HepG2 (cell line): ENCODE measurements around the gene EMID1. TPM values are rescaled to one million over a fixed set of nuclear protein-coding genes. Genes with fewer than 3 reads are reported as not detected.

Experiments
- AGO1 ChIP-seq: fragments of 200-400 bp; formaldehyde crosslinking; IDR thresholded peaks from 2 replicates; pipeline ENCODE4 v1.6.1; 2017; ENCODE audit warnings: mild to moderate bottlenecking, low read depth, low read length, moderate library complexity; ENCODE audit not compliant: poor library complexity, severe bottlenecking
- CREM ChIP-seq, 2 experiments: sonication (generic) in 1 of 2; formaldehyde crosslinking in 1 of 2; IDR thresholded peaks; 2 replicates each; pipeline versions ENCODE4 v1.4.0 to v1.6.1; 2016 to 2020; ENCODE audit warnings: antibody characterized with exemption in 1 of 2, mild to moderate bottlenecking in 1 of 2, missing genetic modification reagents in 1 of 2
- EP300 ChIP-seq, 3 experiments: sonication (generic) in 1 of 3; formaldehyde crosslinking in 1 of 3; IDR thresholded peaks; 2 replicates each; pipeline versions ENCODE4 v1.5.1 to v1.6.1; 2011 to 2020; ENCODE audit warnings: low read depth in 2 of 3, low read length in 2 of 3, borderline replicate concordance in 1 of 3, improper control_type of control experiment in 1 of 3, mild to moderate bottlenecking in 1 of 3, missing genetic modification reagents in 1 of 3, moderate library complexity in 1 of 3
- GZF1 ChIP-seq: sonication (generic); formaldehyde crosslinking; IDR thresholded peaks from 2 replicates; pipeline ENCODE4 v1.5.1; 2020; ENCODE audit warnings: mild to moderate bottlenecking, missing genetic modification reagents
- HOXA5 ChIP-seq: sonication (generic); formaldehyde crosslinking; IDR thresholded peaks from 2 replicates; pipeline ENCODE4 v1.4.0; 2020; ENCODE audit warnings: missing genetic modification reagents
- JUND ChIP-seq: sonication (generic); formaldehyde crosslinking; IDR thresholded peaks from 2 replicates; pipeline ENCODE4 v1.8.0; 2022; ENCODE audit warnings: mild to moderate bottlenecking, missing genetic modification reagents
- KLF16 ChIP-seq, 2 experiments: sonication (generic) in 1 of 2; formaldehyde crosslinking in 1 of 2; IDR thresholded peaks; 2 replicates each; pipeline versions ENCODE4 v1.6.1 to v1.8.0; 2016 to 2023; ENCODE audit warnings: missing genetic modification reagents in 2 of 2, missing compliant biosample characterization in 1 of 2
- MEIS2 ChIP-seq: sonication (generic); formaldehyde crosslinking; IDR thresholded peaks from 2 replicates; pipeline ENCODE4 v1.9.0; 2021; ENCODE audit warnings: mild to moderate bottlenecking, missing genetic modification reagents
- MYNN ChIP-seq: sonication (generic); formaldehyde crosslinking; IDR thresholded peaks from 2 replicates; pipeline ENCODE4 v1.4.0; 2020; ENCODE audit warnings: mild to moderate bottlenecking, low read depth, missing genetic modification reagents
- NFYC ChIP-seq: IDR thresholded peaks from 2 replicates; pipeline ENCODE4 v1.6.1; 2016; ENCODE audit warnings: missing genetic modification reagents, missing compliant biosample characterization
- ZFAT ChIP-seq: sonication (generic); formaldehyde crosslinking; conservative IDR thresholded peaks from 2 replicates; pipeline ENCODE4 v1.8.1; 2023; ENCODE audit warnings: missing genetic modification reagents, inconsistent platforms
- ZNF549 ChIP-seq: sonication (generic); formaldehyde crosslinking; IDR thresholded peaks from 2 replicates; pipeline ENCODE4 v1.5.0; 2020; ENCODE audit warnings: missing genetic modification reagents
- ZNF616 ChIP-seq: sonication (generic); formaldehyde crosslinking; IDR thresholded peaks from 2 replicates; pipeline ENCODE4 v1.5.0; 2020; ENCODE audit warnings: low read depth, mild to moderate bottlenecking, missing genetic modification reagents
- ZNF772 ChIP-seq: sonication (generic); formaldehyde crosslinking; IDR thresholded peaks from 2 replicates; pipeline ENCODE4 v1.5.0; 2020; ENCODE audit warnings: mild to moderate bottlenecking, missing genetic modification reagents
- polyA plus RNA-seq, 8 experiments: library from polyadenylated mRNA; depleted of rRNA in 3 of 8; stranded (reverse) in 7 of 8; unstranded in 1 of 8; fragments of >200 nt; fragmentation: Illumina TruSeq in 4 of 8; extraction: Trizol in 4 of 8; gene quantifications; 2 replicates each; pipeline versions ENCODE4 v1.2.1 to v1.2.3, GENCODE V29; 2011 to 2016; ENCODE audit warnings: low read depth in 4 of 8, missing spikeins in 1 of 8, mixed read lengths in 1 of 8; ENCODE audit not compliant: insufficient read depth in 1 of 8
- total RNA-seq, 5 experiments: library from RNA; depleted of rRNA; stranded (reverse); fragments of >200 nt; fragmentation: Illumina TruSeq; extraction: Trizol; gene quantifications; 2 replicates each; pipeline ENCODE4 v1.2.3, GENCODE V29; 2016; ENCODE audit warnings: low read depth in 1 of 5
- TF ChIP-seq, protein P1 (sequence below): sonication (generic); formaldehyde crosslinking; conservative IDR thresholded peaks from 2 replicates; pipeline ENCODE4 v1.5.0; 2020; ENCODE audit warnings: missing genetic modification reagents
- TF ChIP-seq, protein P2 (sequence below): sonication (generic); formaldehyde crosslinking; IDR thresholded peaks from 2 replicates; pipeline ENCODE4 v1.5.1; 2020; ENCODE audit warnings: mild to moderate bottlenecking, missing genetic modification reagents, moderate library complexity

The EMID1 gene
- total and polyA plus RNA-seq, 2 of the 13 experiments (the other 11 are each of a cell fraction or from before 2014, with no cell fraction given): 0.45 to 0.82 TPM

DNA sequence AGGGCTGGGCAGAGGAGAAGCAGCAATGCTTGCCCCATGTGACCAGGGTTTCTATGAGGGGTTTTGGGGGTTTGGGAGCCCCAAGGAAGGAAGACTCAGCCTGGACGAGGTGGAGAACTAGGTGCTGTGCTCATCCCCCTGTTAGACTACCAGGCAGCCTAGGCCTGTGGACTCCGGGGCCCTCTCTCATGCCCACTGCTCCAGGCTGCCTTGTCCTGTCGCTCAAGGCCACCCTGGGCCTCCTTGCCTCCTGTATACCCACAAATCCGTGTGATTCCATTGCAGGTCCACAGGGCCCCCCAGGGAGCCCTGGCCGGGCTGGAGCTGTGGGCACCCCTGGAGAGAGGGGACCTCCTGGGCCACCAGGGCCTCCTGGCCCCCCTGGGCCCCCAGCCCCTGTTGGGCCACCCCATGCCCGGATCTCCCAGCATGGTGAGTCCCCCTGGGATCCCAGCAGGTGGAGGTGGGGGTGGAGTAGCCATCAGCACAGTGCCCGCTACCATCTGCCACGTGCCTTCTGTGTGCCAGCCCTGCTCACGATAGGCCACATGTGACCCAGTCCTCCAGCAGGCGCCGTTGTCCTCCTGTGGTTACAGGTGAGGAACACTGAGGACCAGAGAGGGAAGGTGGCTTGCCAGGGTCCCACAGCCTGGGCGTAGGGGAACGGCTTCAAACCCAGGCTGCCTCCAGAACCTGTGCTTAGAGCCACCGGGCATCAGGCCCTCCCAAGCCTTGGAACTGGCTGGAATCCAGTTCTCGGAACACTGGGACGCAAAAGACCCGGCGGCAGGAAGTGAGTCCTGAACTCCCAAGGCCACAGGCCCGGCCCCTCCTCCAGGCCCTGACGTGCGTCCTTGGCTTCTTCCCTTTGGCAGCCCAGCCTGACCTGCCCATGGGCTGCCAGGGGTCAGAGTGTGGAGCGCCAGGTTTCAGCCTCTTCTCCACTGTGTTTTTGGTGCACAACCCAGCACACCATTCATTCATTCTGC, 26.6 kb downstream of the EMID1 start (continued):
- TF ChIP-seq EP300 (IDR thresholded peaks at IDR 0.05; ENCODE audit: low read depth in 2 of 2, low read length in 2 of 2) (0 out of 4 replicates have a peak, but pooled peaks of 1 of the 2 experiments have one; percentile 12), EP300 (CRISPR knock-in tag; IDR thresholded peaks at IDR 0.05; ENCODE audit: borderline replicate concordance) (no peak), GZF1 (CRISPR knock-in tag) (no peak), HOXA5 (CRISPR knock-in tag) (no peak), AGO1 (no peak), ZNF772 (CRISPR knock-in tag) (0 out of 2 replicates have a peak, but pooled peaks have one; percentile 39), CREM (IDR thresholded peaks at IDR 0.05) (no peak), CREM (CRISPR knock-in tag; IDR thresholded peaks at IDR 0.05) (no peak), MEIS2 (CRISPR knock-in tag) (no peak; the same call in 1 of the 2 replicates), KLF16 (CRISPR knock-in tag; IDR thresholded peaks at IDR 0.05) (0 out of 4 replicates have a peak, but pooled peaks of 1 of the 2 experiments have one; percentile 28), ZNF549 (CRISPR knock-in tag) (no peak), ZNF616 (CRISPR knock-in tag) (no peak), NFYC (CRISPR knock-in tag) (no peak), JUND (CRISPR knock-in tag) (no peak), ZFAT (no peak), MYNN (no peak)
- TF ChIP-seq, protein P1, sequence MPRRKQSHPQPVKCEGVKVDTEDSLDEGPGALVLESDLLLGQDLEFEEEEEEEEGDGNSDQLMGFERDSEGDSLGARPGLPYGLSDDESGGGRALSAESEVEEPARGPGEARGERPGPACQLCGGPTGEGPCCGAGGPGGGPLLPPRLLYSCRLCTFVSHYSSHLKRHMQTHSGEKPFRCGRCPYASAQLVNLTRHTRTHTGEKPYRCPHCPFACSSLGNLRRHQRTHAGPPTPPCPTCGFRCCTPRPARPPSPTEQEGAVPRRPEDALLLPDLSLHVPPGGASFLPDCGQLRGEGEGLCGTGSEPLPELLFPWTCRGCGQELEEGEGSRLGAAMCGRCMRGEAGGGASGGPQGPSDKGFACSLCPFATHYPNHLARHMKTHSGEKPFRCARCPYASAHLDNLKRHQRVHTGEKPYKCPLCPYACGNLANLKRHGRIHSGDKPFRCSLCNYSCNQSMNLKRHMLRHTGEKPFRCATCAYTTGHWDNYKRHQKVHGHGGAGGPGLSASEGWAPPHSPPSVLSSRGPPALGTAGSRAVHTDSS: no peak
- TF ChIP-seq, protein P2, sequence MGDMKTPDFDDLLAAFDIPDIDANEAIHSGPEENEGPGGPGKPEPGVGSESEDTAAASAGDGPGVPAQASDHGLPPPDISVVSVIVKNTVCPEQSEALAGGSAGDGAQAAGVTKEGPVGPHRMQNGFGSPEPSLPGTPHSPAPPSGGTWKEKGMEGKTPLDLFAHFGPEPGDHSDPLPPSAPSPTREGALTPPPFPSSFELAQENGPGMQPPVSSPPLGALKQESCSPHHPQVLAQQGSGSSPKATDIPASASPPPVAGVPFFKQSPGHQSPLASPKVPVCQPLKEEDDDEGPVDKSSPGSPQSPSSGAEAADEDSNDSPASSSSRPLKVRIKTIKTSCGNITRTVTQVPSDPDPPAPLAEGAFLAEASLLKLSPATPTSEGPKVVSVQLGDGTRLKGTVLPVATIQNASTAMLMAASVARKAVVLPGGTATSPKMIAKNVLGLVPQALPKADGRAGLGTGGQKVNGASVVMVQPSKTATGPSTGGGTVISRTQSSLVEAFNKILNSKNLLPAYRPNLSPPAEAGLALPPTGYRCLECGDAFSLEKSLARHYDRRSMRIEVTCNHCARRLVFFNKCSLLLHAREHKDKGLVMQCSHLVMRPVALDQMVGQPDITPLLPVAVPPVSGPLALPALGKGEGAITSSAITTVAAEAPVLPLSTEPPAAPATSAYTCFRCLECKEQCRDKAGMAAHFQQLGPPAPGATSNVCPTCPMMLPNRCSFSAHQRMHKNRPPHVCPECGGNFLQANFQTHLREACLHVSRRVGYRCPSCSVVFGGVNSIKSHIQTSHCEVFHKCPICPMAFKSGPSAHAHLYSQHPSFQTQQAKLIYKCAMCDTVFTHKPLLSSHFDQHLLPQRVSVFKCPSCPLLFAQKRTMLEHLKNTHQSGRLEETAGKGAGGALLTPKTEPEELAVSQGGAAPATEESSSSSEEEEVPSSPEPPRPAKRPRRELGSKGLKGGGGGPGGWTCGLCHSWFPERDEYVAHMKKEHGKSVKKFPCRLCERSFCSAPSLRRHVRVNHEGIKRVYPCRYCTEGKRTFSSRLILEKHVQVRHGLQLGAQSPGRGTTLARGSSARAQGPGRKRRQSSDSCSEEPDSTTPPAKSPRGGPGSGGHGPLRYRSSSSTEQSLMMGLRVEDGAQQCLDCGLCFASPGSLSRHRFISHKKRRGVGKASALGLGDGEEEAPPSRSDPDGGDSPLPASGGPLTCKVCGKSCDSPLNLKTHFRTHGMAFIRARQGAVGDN (CRISPR knock-in tag): peak; percentile 95
